Fibroblast of villous mesenchyme (primary cell): ENCODE results near the gene ASH1L. TPM values are rescaled to one million over a fixed set of nuclear protein-coding genes. Genes with fewer than 3 reads are reported as not detected.

Source experiments
- DNase-seq: peaks from one replicate; pipeline ENCODE4 v3.0.0-alpha.2; 2010; ENCODE audit warnings: low read depth
- H3K4me3 ChIP-seq: 2 replicates; pipeline ENCODE4 v1.5.1; 2011; ENCODE audit warnings: low read depth, mild to moderate bottlenecking, low read length
- CTCF ChIP-seq: IDR thresholded peaks from 2 replicates; pipeline ENCODE4 v1.5.1; 2012; ENCODE audit warnings: low read depth, mild to moderate bottlenecking, low read length; ENCODE audit not compliant: insufficient read depth
- total RNA-seq: library from RNA; depleted of rRNA; stranded (reverse); fragments of >200 nt; gene quantifications from 2 replicates; pipeline ENCODE4 v1.2.3, GENCODE V29; 2012

ASH1L gene
- total RNA-seq, 1 donor, result 43.2 TPM

DNA sequence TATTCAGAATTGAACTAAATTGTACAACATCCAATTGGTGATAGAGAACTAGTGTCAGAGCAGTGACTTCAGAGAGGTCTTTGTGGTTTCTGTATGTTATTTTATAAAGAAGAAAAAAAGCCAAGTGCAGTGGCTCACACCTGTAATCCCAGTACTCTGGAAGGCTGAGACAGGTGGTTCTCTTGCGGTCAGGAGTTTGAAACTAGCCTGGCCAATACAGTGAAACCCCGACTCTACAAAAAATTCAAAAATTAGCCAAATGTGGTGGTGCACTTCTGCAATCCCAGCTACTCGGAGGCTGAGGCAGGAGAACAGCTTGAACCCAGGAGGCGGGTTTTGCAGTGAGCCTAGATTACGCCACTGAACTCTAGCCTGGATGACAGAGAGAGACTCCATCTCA is 90.7 kb downstream of the ASH1L start:
- TF ChIP-seq CTCF, result no peak
- no peak for DNase-seq
- H3K4me3 ChIP-seq, result no peak overlapping the region

DNA sequence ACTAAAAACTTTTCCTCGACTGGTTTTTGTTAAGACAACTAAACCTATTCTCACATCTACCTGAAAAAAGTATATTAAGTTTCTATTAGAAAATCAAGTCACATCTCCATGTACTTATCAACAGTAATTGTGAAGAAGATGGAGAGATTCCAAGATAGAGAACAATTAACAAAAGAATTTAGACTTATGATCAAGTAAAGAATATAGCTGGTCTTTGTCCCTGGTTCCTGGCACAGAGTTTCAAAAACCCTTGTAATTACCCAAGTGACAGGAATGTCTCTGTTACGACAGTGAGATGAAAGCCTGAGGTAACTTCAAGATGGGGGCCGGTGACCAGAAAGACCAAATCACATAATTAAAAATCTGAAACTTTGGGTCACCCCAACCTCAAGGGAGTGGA is 91.6 kb downstream of the ASH1L start:
- H3K4me3 ChIP-seq, result no peak overlapping the region
- no peak for TF ChIP-seq CTCF
- DNase-seq, result no peak

DNA sequence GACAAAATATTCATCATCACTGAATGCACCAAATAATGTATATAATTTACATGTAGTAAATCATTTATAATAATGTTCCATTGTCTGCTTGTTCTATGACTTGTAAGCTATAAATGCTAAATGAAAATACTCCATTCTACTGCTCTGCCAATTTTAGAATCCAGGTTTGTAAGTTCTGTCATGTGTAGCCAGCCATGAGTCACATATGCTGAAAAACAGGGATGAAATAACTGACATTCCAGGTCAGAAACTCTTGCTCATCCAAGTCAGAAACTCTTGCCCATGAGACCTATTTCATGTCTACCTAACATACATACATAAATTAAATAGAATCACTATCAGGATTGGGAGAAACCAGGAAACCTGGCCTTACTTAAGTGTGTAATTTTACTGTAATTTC is 95.6 kb downstream of the ASH1L start:
- DNase-seq, result peak; percentile 73
- no peak overlapping the region for H3K4me3 ChIP-seq
- no peak for TF ChIP-seq CTCF

DNA sequence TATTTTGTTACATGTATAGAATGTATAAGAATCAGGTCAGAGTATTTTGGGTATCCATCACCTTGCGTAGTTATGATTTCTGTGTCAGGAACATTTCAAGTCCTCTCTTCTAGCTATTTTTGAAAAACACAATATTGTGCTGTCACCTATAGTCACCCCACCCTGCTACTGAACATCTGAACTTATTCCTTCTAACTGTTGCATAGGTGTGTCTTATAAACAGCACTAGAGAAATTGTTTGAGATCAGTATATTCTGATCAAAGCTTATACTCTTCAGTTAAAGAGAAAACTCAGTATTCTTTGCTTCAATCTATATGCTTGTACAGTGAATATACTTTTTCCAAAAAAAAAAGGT is 96.0 kb downstream of the ASH1L start:
- no peak overlapping the region for H3K4me3 ChIP-seq
- no peak for TF ChIP-seq CTCF
- no peak for DNase-seq

- no peak for TF ChIP-seq CTCF
- H3K4me3 ChIP-seq, result no peak overlapping the region
- DNase-seq, result peak; percentile 88
These were observed 98.5 kb downstream of the ASH1L start for GRCh38 chr1:155463865-155464650.

DNA sequence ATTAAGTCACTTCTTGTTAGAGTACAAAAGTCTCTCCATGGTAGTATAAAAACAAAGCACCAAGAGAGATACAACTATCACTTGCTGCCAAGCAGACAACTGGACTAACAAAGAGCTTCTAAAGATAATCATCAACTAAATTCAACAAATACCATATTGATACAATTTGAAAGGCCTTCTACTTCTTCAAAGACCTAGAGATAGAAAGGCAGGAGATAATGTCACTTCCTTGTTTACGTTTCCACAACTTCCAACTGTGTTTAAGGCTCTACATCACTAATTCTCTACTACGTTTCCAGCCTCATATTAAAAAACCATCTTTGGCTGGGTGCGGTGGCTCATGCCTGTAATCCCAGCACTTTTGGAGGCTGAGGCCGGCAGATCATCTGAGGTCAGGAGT is 104.5 kb downstream of the ASH1L start:
- TF ChIP-seq CTCF, result no peak
- no peak for DNase-seq
- no peak overlapping the region for H3K4me3 ChIP-seq

GRCh38 chr1:155457266-155457665 is 105.3 kb downstream of the ASH1L start:
- no peak for DNase-seq
- no peak overlapping the region for H3K4me3 ChIP-seq
- TF ChIP-seq CTCF, result no peak
